Activated CD8-positive, alpha-beta memory T cell treated with anti-CD3 and anti-CD28 coated beads for 48 hours (primary cell): Measurements from ENCODE around the gene ZNF763.
A peak's percentile ranks its signal among the peaks of the same experiment; 100 is the strongest.
"Not testable (repeated sequence)": the region's sequence is repeated elsewhere in the genome, so short reads cannot be mapped to it uniquely, and the experiment has no call there.

ENCODE experiments used
- DNase-seq, 3 experiments: peaks; one replicate each; pipeline ENCODE4 v3.0.0-alpha.2; 2020; ENCODE audit warnings: low read depth in 2 of 3, low spot score in 2 of 3

Gene ZNF763

DNA sequence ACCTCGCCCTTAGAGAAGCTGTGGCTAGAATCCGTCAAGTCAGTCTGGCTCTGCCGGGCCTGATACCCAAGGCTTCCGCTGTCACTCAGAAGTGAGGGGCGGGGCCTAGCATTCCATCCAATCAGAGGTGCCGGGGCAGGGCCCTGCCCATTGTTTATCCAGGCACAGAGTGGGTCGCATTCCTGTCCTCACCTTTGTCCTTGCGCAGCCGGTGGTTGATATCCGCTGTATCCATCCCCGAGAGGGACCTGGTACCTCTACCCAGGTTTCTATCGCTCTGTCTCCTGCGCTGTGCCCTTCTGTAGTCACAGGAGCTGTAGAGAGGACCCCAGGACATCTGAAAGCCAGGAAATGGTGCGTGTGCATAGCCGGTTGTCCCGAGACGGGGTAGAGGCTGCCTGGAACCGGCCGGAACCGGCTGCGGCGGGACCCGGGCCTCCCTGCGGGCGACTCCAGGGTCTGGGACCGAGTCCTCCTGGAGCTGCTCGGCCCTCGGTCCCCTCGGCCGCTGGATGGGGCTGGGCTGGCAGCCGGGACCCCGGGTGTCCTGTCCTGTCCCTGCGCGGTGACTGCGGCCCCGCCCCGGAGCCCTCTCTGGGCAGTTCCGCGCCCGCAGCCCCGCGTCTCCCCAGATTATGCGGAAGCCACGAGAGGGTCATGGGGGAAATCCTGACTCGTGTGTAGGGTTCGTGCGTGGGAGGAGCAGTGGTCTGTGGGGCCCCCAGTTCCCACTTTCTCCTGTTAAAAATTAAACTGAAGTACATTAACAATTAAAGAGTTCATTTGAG, at the start of gene ZNF763:
Gene ZNF763 (plus strand): TSS at position 183 of the 788 bp plus-strand sequence. CDS start 169 bp downstream, at position 352.
- peak; percentile 54 to 66 (median 59) for DNase-seq

DNA sequence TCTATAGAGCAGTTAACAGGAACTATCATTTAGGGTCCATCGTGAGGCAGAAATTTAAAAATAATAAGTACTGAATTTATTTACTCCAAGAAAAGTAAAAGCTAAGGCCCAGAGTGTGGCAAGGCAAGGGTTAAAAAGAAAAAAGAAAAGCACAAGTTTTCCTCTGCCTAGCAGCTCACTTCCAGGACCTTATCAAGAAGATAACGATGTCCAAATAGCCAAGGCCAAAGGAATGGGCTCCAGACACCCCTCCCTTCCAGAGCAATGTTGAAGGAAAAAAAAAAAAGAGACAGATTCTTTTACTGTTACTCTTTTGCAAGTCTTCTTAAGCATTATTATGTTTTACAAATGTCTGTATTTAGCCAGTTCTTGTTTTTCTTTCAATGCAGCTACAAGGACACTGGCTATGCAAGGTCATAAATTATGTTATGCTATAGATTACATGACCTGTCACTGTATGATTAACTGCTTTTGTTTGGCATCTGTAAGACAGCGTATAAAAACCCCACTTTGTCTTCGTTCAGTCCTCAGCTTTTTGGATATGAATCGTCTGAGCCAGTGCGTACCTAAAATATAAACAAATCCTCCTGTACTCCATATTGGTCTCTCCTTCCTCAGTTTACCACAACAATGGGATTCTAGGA, 42.9 kb upstream of the ZNF763 start:
- no peak for DNase-seq

- DNase-seq: peak; percentile 74 to 85 (median 81)
Measured at GRCh38 chr19:11924886-11925650, 39.8 kb upstream of the ZNF763 start, which contains the start of gene ZNF700. TSS of gene ZNF700 (plus strand) at chr19:11925107. CDS start at chr19:11925211, 104 bp downstream.

- not testable (repeated sequence) for DNase-seq
Measured at GRCh38 chr19:11925651-11926187, 39.1 kb upstream of the ZNF763 start.

GRCh38 chr19:11927227-11927626, 37.6 kb upstream of the ZNF763 start:
- no peak for DNase-seq

DNA sequence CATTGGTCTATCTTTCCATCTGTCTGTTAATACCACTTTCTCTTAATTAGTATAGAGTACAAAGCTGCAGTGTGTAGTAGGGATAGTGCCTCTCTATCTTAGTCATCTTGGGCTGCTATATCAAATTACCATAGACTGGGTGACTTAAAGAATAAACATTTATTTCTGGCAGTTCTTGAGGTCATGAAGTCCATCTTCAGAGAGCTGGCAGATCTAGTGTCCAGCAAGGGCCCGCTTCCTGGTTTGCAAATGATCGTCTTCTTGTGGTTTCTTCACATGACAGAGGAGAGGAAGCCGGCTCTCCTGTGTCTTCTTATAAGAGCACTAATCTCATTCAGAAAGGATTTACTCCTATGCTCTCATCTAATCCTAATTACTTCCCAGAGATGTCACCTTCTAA, 33.8 kb upstream of the ZNF763 start:
- no peak for DNase-seq

DNA sequence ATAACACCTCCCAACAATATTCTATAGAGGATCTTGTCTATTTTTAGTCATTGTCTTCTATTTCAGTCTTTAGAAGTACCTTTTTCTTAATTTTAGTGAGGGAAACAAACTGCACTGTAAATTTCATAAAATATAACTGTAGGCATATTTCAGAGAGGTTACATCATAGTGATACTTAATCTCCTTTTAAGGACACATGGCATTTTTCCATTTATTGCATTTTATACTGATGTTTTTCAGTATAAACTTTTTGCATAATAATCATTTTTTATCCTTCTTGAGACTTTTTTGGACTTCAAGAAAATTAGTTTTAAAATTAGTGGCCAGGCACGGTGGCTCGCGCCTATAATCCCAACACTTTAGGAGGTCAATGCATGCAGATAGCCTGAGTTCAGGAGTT, 33.3 kb upstream of the ZNF763 start:
- DNase-seq: no peak

DNA sequence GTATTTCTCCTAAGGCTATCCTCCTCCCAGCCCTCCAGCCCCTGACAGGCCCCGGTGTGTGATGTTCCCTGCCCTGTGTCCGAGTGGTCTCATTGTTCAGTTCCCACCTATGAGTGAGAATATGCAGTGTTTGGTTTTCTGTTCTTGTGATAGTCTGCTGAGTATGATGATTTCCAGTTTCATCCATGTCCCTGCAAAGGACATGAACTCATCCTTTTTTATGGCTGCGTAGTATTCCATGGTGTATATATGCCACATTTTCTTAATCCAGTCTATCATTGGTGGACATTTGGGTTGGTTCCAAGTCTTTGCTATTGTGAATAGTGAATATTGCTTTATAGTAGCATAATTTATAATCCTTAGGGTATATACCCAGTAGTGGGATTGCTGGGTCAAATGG, 29.0 kb upstream of the ZNF763 start:
- not testable (repeated sequence) for DNase-seq

DNA sequence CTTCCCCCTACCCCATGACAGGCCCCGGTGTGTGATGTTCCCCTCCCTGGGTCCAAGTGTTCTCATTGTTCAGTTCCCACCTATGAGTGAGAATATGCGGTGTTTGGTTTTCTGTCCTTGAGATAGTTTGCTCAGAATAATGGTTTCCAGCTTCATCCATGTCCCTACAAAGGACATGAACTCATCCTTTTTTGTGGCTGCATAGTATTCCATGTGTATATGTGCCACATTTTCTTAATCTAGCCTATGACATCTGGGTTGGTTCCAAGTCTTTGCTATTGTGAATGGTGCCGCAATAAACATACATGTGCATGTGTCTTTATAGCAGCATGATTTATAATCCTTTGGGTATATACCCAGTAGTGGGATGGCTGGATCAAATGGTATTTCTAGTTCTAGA, 26.5 kb upstream of the ZNF763 start:
- not testable (repeated sequence) for DNase-seq

- DNase-seq: not testable (repeated sequence)
Measured at GRCh38 chr19:11941361-11941887, 23.4 kb upstream of the ZNF763 start.

GRCh38 chr19:11942008-11942842, 22.6 kb upstream of the ZNF763 start:
- no peak for DNase-seq

DNA sequence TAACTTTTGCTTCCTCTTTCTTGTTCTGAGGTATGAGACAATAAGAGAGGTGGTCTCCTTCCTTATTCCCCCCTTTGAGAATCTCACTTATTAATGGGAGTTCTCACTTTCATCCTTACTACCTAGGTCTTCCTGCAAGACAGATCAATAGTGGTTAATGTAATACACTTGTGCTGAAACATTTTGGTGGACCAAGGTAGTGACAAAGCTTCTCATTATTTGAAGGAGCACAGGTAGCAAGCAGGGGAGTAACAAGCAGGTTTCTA, 22.1 kb upstream of the ZNF763 start:
- DNase-seq: no peak

GRCh38 chr19:11944656-11945055, 20.2 kb upstream of the ZNF763 start:
- DNase-seq: no peak

- DNase-seq: no peak
Measured at GRCh38 chr19:11948646-11949045, 16.2 kb upstream of the ZNF763 start.

DNA sequence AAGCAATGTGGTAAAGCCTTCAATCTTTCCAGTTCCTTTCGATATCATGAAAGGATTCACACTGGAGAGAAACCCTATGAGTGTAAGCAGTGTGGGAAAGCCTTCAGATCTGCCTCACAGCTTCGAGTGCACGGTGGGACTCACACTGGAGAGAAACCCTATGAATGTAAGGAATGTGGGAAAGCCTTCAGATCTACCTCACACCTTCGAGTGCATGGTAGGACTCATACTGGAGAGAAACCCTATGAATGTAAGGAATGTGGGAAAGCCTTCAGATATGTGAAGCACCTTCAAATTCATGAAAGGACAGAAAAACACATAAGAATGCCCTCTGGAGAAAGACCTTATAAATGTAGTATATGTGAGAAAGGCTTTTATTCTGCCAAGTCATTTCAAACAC, 15.6 kb upstream of the ZNF763 start:
- DNase-seq: no peak

DNA sequence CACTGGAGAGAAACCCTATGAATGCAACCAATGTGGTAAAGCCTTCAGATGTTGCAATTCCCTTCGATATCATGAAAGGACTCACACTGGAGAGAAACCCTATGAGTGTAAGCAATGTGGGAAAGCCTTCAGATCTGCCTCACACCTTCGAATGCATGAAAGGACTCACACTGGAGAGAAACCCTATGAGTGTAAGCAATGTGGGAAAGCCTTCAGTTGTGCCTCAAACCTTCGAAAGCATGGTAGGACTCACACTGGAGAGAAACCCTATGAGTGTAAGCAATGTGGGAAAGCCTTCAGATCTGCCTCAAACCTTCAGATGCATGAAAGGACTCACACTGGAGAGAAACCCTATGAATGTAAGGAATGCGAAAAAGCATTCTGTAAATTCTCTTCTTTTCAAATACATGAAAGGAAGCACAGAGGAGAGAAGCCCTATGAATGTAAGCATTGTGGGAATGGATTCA, 15.2 kb upstream of the ZNF763 start:
- not testable (repeated sequence) for DNase-seq

DNA sequence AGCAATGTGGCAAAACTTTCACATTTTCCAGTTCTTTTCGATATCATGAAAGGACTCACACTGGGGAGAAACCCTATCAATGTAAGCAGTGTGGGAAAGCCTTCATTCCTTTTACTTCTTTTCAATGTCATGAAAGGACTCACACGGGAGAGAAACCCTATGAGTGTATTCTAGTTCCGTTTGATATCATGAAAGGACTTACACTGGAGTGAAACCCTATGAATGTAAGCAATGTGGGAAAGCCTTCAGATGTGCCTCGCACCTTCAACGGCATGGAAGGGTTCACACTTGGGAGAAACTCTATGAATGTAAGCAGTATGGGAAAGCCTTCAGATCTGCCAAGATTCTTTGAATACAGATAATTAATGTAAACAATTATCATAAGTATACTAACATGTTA, 14.5 kb upstream of the ZNF763 start:
- no peak for DNase-seq

- DNase-seq: peak; percentile 26 to 50 (median 45)
Measured at GRCh38 chr19:11963566-11964355, 1.1 kb upstream of the ZNF763 start.

GRCh38 chr19:11964496-11964857, 363 bp upstream of the ZNF763 start:
- DNase-seq: no peak

DNA sequence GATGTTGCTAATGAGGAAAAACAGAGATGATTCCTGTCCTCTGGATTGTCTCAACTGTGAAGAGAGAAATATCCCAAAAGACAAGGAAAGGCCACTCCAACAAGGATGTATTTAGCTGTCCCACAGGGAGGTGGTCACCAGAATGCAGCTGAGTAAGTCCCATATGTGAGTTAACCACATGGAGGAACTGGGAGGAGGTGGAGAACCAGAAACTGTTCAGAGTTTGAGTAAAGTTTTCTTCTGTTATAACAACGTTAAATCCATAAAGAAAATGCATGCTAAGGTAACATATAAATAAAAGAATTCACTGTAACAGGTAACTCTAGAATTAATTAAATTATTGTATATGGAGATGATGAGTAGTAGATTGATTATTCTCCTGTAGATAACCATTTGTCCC, 5.3 kb downstream of the ZNF763 start:
- no peak for DNase-seq
